Left ventricle myocardium inferior (tissue), 1 donor: ENCODE data around the gene ABLIM1. TPM values are rescaled to one million over a fixed set of nuclear protein-coding genes. Genes with fewer than 3 reads are reported as not detected.

Experiments
- DNase-seq: peaks from one replicate; pipeline ENCODE4 v3.0.0-alpha.2; 2020
- H3K27ac ChIP-seq: fragments of 200-600 bp; replicated peaks from 2 replicates; pipeline ENCODE4 v1.8.0; 2021
- H3K27me3 ChIP-seq: fragments of 200-600 bp; 2 replicates; pipeline ENCODE4 v1.8.0; 2021; ENCODE audit warnings: low read depth
- H3K36me3 ChIP-seq: fragments of 200-600 bp; 2 replicates; pipeline ENCODE4 v1.8.0; 2021
- H3K4me1 ChIP-seq: fragments of 200-600 bp; 2 replicates; pipeline ENCODE4 v1.8.0; 2021
- H3K4me3 ChIP-seq: fragments of 200-600 bp; 2 replicates; pipeline ENCODE4 v1.8.0; 2021; ENCODE audit warnings: mild to moderate bottlenecking, moderate library complexity
- H3K9me3 ChIP-seq: fragments of 200-600 bp; replicated peaks from 2 replicates; pipeline ENCODE4 v1.8.0; 2021
- intact Hi-C: fragments of 100-400 bp; cut with micrococcal nuclease; formaldehyde crosslinking; loops from one replicate; pipeline ENCODE4 v1.11.0; 2022
- total RNA-seq: library from RNA; stranded (reverse); fragmentation: NEBNext Ultra II Directional; extraction: Animal tissue kit (Norgen Biotek cat#: 25700); gene quantifications from one replicate; pipeline ENCODE4 v1.2.1, GENCODE V29; 2021
- TF ChIP-seq, protein P1 (sequence below): fragments of 200-600 bp; IDR thresholded peaks from 2 replicates; pipeline ENCODE4 v1.8.0; 2021; ENCODE audit warnings: antibody characterized with exemption, mild to moderate bottlenecking, borderline replicate concordance
- donor health status: DM: no; HTN: yes; CAD: no; lungs with severe emphysema.

Gene ABLIM1
- total RNA-seq, 1 donor from 2014 or later, result 674 TPM

GRCh38 chr10:114653926-114654325, 4.1 kb downstream of the ABLIM1 start:
- DNase-seq, result peak; percentile 58
- Histone ChIP-seq H3K36me3 (no peaks in the 10 kb centered on the region), H3K9me3 (no peaks in the 10 kb centered on the region), H3K4me3 (no peak overlapping the region), H3K27me3 (no peaks in the 10 kb centered on the region), H3K27ac (peak overlapping the region; percentile 89), H3K4me1 (peaks cover 100% of the 10 kb centered on the region)
- TF ChIP-seq, protein P1, sequence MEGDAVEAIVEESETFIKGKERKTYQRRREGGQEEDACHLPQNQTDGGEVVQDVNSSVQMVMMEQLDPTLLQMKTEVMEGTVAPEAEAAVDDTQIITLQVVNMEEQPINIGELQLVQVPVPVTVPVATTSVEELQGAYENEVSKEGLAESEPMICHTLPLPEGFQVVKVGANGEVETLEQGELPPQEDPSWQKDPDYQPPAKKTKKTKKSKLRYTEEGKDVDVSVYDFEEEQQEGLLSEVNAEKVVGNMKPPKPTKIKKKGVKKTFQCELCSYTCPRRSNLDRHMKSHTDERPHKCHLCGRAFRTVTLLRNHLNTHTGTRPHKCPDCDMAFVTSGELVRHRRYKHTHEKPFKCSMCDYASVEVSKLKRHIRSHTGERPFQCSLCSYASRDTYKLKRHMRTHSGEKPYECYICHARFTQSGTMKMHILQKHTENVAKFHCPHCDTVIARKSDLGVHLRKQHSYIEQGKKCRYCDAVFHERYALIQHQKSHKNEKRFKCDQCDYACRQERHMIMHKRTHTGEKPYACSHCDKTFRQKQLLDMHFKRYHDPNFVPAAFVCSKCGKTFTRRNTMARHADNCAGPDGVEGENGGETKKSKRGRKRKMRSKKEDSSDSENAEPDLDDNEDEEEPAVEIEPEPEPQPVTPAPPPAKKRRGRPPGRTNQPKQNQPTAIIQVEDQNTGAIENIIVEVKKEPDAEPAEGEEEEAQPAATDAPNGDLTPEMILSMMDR, result no peak
- intact Hi-C loops, result no loop called here

- Histone ChIP-seq H3K4me1 (peaks cover 100% of the 10 kb centered on the region), H3K9me3 (no peaks in the 10 kb centered on the region), H3K4me3 (peak overlapping the region; percentile 6), H3K27me3 (no peaks in the 10 kb centered on the region), H3K36me3 (no peaks in the 10 kb centered on the region), H3K27ac (peak overlapping the region; percentile 89)
- intact Hi-C loops, result no loop called here
- TF ChIP-seq, protein P1, result no peak
- no peak for DNase-seq
Measured at GRCh38 chr10:114652402-114653368, 5.4 kb downstream of the ABLIM1 start.

GRCh38 chr10:114650831-114651230, 7.2 kb downstream of the ABLIM1 start:
- H3K9me3 ChIP-seq, result no peaks in the 10 kb centered on the region
- H3K27me3 ChIP-seq, result no peaks in the 10 kb centered on the region
- peaks cover 100% of the 10 kb centered on the region for H3K4me1 ChIP-seq
- DNase-seq, result no peak
- TF ChIP-seq, protein P1, result no peak
- peak overlapping the region; percentile 89 for H3K27ac ChIP-seq
- H3K36me3 ChIP-seq, result no peaks in the 10 kb centered on the region
- intact Hi-C loops, result no loop called here
- peak overlapping the region; percentile 5 for H3K4me3 ChIP-seq

GRCh38 chr10:114650266-114650665, 7.8 kb downstream of the ABLIM1 start:
- TF ChIP-seq, protein P1, result no peak
- no peak for DNase-seq
- Histone ChIP-seq H3K4me1 (peaks cover 100% of the 10 kb centered on the region), H3K36me3 (no peaks in the 10 kb centered on the region), H3K9me3 (no peaks in the 10 kb centered on the region), H3K4me3 (no peak overlapping the region), H3K27me3 (no peaks in the 10 kb centered on the region), H3K27ac (peak overlapping the region; percentile 89)
- intact Hi-C loops, result no loop called here

DNA sequence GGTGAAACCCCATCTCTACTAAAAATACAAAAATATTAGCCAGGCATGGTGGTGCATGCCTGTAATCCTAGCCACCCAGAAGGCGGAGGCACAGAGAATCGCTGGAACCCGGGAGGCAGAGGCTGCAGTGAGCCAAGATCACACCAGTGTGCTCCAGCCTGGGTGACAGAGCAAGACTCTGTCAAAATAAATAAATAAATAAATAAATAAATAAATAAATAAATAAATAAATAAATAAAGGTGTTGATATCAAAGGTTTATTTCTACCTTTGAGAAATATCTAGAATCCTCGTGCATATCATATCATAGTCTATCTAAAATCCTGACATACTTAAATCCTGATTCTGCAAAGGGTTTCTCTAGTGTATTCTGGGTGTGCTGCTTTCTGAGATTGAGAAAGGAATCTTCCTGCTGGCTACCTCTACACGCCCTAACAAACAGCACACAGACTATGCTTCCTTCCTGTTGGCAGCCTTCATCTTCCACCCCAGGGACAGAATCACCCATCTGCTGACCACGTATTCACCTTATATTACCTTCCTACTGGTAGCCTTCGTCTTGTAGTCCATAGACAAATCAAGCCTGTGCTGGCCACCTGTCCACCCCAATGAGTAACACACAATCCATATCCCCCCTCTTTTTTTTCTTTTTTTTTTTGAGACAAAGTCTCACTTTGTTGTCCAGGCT, 8.7 kb downstream of the ABLIM1 start:
- intact Hi-C loops, result no loop called here
- Histone ChIP-seq H3K27me3 (no peaks in the 10 kb centered on the region), H3K4me3 (no peak overlapping the region), H3K9me3 (no peaks in the 10 kb centered on the region), H3K4me1 (peaks cover 100% of the 10 kb centered on the region), H3K27ac (peak overlapping the region; percentile 89), H3K36me3 (no peaks in the 10 kb centered on the region)
- TF ChIP-seq, protein P1, result no peak
- no peak for DNase-seq
